KMS-11 (cell line): ENCODE results near the gene NRM.
A peak's percentile ranks its signal among the peaks of the same experiment; 100 is the strongest.
"Not testable (repeated sequence)": the region's sequence is repeated elsewhere in the genome, so short reads cannot be mapped to it uniquely, and the experiment has no call there.

Source experiments
- H2AFZ ChIP-seq: fragments of 200-600 bp; sonication (generic); 2 replicates; pipeline ENCODE4 v1.6.1; 2016; ENCODE audit warnings: antibody characterized with exemption, mixed run types, low read depth
- H3K27ac ChIP-seq: fragments of 200-600 bp; sonication (generic); 2 replicates; pipeline ENCODE4 v1.6.1; 2016; ENCODE audit warnings: mild to moderate bottlenecking, mixed run types
- H3K27me3 ChIP-seq: fragments of 200-600 bp; sonication (generic); 2 replicates; pipeline ENCODE4 v1.6.1; 2017; ENCODE audit warnings: mild to moderate bottlenecking, low read depth, mixed run types, moderate library complexity; ENCODE audit not compliant: insufficient read depth
- H3K36me3 ChIP-seq: fragments of 200-600 bp; sonication (generic); 2 replicates; pipeline ENCODE4 v1.6.1; 2017; ENCODE audit warnings: mild to moderate bottlenecking, mixed run types; ENCODE audit not compliant: insufficient read depth
- H3K4me1 ChIP-seq: fragments of 200-600 bp; sonication (generic); 2 replicates; pipeline ENCODE4 v1.6.1; 2016; ENCODE audit warnings: mild to moderate bottlenecking, low read depth, mixed run types; ENCODE audit not compliant: poor library complexity, severe bottlenecking
- H3K4me2 ChIP-seq: fragments of 200-600 bp; sonication (generic); 2 replicates; pipeline ENCODE4 v1.7.0; 2016; ENCODE audit warnings: mild to moderate bottlenecking, mixed run types
- H3K4me3 ChIP-seq: fragments of 200-600 bp; sonication (generic); IDR thresholded peaks from 2 replicates; pipeline ENCODE4 v1.6.1; 2017; ENCODE audit warnings: low read depth, low read length, mixed read lengths; ENCODE audit not compliant: insufficient read depth
- H3K79me2 ChIP-seq: fragments of 200-600 bp; sonication (generic); 2 replicates; pipeline ENCODE4 v1.6.1; 2016; ENCODE audit warnings: low read depth, mixed run types; ENCODE audit not compliant: insufficient read depth
- H3K9ac ChIP-seq: fragments of 200-600 bp; sonication (generic); 2 replicates; pipeline ENCODE4 v1.6.1; 2016; ENCODE audit warnings: mild to moderate bottlenecking, mixed run types
- H4K20me1 ChIP-seq: fragments of 200-600 bp; sonication (generic); 2 replicates; pipeline ENCODE4 v1.6.1; 2016; ENCODE audit warnings: mild to moderate bottlenecking, mixed run types; ENCODE audit not compliant: insufficient read depth
- CTCF ChIP-seq: fragments of 200-600 bp; sonication (generic); conservative IDR thresholded peaks from 2 replicates; pipeline ENCODE4 v1.6.1; 2017; ENCODE audit warnings: low read depth, mild to moderate bottlenecking, antibody characterized with exemption, low read length, moderate library complexity, mixed read lengths

NRM gene

DNA sequence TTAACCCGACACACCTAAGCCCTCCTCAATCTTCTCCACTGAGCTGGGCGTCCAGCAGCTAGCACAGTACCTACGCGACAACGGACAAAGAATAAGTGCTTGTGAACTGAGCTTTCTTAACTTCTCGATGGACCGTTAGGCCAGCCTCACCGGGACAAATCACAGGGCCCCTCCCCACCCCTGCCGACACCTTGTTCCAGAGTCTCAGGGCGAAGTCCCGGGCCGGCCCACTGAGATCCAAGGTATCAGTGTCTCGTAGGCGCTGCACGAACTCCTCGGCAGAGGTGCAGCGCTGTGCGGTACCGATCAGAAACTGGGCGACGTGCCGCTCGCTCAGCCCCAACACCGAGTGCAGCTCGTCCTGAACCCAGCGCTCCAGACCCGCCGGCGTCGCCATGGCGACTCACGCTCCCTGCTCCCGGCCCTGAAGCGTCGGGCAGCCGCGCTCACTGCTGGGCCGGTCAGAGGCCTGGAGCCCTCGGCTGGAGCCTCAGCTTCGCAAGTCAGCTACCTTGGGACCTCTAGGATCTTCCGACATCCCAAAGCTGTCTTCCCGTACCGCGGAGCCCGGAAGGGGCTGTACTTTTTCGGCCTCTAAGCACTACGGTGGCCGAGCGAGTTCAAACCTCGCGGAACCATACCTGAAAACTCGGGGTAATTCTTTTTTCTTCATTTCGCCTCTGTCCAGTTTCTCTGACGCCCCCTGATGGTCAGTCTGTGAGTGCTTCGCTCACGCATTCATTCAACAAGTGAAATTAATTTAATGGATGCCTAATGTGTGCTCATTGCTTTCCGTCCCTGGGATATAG lies 18.1 kb downstream of the NRM start, which contains the start of gene DHX16:
Gene DHX16, minus strand, starts transcription at position 562 of the 809 bp plus-strand sequence. Its CDS starts 165 bp downstream, at position 397.
- TF ChIP-seq CTCF, result peak; percentile 81
- H3K27me3 ChIP-seq, result no peaks in the 10 kb centered on the region
- H4K20me1 ChIP-seq, result no peaks in the 10 kb centered on the region
- H3K4me1 ChIP-seq, result peaks cover 16% of the 10 kb centered on the region
- H3K4me2 ChIP-seq, result peak within 1 kb of the TSS; percentile 55
- peak within 1 kb of the TSS; percentile 66 for H2AFZ ChIP-seq
- H3K27ac ChIP-seq, result peak within 1 kb of the TSS; percentile 8; the same call in 1 of the 2 replicates
- peak within 1 kb of the TSS; percentile 39; the same call in 1 of the 2 replicates for H3K9ac ChIP-seq
- no peak within 1 kb of the TSS for H3K4me3 ChIP-seq
- H3K36me3 ChIP-seq, result no peaks in the 10 kb centered on the region
- peaks cover 17% of the 10 kb centered on the region; the same call in 1 of the 2 replicates for H3K79me2 ChIP-seq

- peak; percentile 38; the same call in 1 of the 2 replicates for TF ChIP-seq CTCF
- H3K4me2 ChIP-seq, result peak overlapping the region; percentile 55; the same call in 1 of the 2 replicates
- no peak overlapping the region for H3K9ac ChIP-seq
- H4K20me1 ChIP-seq, result no peaks in the 10 kb centered on the region
- H3K27ac ChIP-seq, result no peak overlapping the region
- no peaks in the 10 kb centered on the region for H3K27me3 ChIP-seq
- peaks cover 17% of the 10 kb centered on the region; the same call in 1 of the 2 replicates for H3K79me2 ChIP-seq
- peaks cover 16% of the 10 kb centered on the region for H3K4me1 ChIP-seq
- H2AFZ ChIP-seq, result no peak overlapping the region
- H3K36me3 ChIP-seq, result no peaks in the 10 kb centered on the region
- H3K4me3 ChIP-seq, result no peak overlapping the region
Measured at GRCh38 chr6:30670760-30671527, 19.8 kb downstream of the NRM start.

DNA sequence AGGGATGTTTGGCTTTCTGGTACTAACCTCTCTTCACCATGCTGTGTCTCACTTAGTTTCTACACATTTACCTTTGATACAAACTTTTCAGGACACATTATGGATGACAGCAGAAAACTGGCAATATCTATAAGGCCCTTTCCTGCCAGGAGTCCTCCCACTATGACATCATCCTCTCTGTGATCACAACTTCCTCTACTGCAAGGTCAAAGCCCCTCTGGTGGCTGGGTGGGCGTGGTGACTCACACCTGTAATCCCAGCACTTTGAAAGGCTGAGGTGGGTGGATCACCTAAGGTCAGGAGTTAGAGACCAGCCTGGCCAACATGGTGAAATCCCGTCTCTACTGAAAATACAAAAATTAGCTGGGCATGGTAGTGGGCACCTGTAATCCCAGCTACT lies 24.5 kb downstream of the NRM start:
- not testable (repeated sequence) for H3K27ac ChIP-seq, H3K27me3 ChIP-seq, H3K36me3 ChIP-seq, H3K4me2 ChIP-seq, H4K20me1 ChIP-seq, H3K4me1 ChIP-seq, H3K9ac ChIP-seq, H3K79me2 ChIP-seq, H3K4me3 ChIP-seq, H2AFZ ChIP-seq

DNA sequence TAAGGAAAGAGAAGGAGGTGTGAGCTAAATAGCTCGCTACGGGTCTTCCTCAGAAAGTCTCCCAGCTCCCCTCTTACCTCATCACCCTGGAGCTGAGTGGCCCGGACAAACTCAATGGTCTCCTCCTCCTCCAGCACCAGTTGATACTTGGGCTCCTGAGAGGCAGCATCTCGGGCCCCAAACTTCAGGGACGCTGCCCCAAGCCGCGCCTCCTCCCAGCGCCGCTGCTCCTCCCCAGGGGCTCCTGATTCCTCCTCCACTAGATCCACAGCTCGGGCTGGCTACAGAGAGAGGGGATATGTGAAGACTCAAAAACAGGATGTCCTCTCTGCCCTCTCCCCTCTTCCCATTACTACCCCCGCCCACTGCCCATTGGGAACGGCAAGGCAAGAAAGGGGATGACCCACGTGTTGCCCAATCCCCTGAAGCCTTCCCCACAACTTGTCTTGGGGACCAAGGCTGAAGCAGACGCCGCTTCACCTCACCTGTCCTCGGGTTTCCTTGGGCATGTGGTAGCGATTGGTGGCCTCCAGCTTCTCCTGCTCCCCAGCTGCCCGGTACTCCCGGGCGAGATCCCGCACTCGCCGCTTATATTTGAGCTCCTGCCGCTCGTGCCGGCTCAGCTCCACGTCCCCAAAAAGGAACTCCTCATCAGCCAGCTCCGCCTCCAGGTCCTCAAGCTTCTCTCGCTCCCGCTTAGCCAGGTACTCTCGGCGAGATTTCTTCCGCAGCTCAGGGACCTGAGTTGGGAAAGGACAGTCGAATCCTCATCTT lies 25.6 kb downstream of the NRM start:
- Histone ChIP-seq H3K36me3 (no peaks in the 10 kb centered on the region; the same call in 1 of the 2 replicates), H2AFZ (no peak overlapping the region), H3K27me3 (no peaks in the 10 kb centered on the region), H3K4me1 (no peaks in the 10 kb centered on the region), H3K4me2 (no peak overlapping the region), H3K4me3 (no peak overlapping the region), H3K9ac (no peak overlapping the region), H4K20me1 (no peaks in the 10 kb centered on the region), H3K27ac (no peak overlapping the region), H3K79me2 (no peaks in the 10 kb centered on the region)
- no peak for TF ChIP-seq CTCF

DNA sequence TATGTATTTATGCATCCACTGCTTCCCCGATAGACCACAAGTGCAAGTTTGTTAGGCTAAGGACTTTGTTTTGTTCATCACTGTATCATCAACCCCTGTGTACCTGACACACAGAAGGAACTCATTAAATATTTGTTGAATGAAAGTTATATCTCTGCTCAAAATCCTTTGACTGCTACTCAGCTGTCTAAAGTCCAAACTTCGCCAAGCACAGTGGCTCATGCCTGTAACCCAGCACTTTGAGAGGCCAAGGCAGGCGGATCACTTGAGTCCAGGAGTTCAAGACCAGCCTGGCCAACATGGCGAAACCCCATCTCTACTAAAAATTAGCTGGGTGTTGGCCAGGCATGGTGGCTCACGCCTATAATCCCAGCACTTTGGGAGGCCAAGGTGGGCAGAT lies 32.9 kb downstream of the NRM start:
- H3K27me3 ChIP-seq, H3K27ac ChIP-seq, H3K4me2 ChIP-seq, H3K79me2 ChIP-seq, H3K4me3 ChIP-seq, H3K4me1 ChIP-seq, H4K20me1 ChIP-seq, H2AFZ ChIP-seq, H3K36me3 ChIP-seq, H3K9ac ChIP-seq: not testable (repeated sequence)
